HCT116 (cell line): ENCODE measurements around the gene SMAP2. TPM values are rescaled to one million over a fixed set of nuclear protein-coding genes. Genes with fewer than 3 reads are reported as not detected.

Experiments
- ATAC-seq: fragments of 200-7000 bp; cut with Tn5 transposase; 2 replicates; pipeline ENCODE4 v1.9.1; 2020; ENCODE audit warnings: mild to moderate bottlenecking, moderate library complexity
- BruUV-seq: library from RNA; stranded (reverse); fragments of 400-500 nt; replicated peaks from 2 replicates; lab custom pipeline; 2021; lab: Mats Ljungman, UMichigan
- CTCF ChIA-PET: fragments of 300-600 bp; sonication (Branson Sonifier 250); formaldehyde crosslinking; loops from one replicate; lab custom pipeline; 2021; ENCODE audit warnings: antibody characterized with exemption; lab: Charles Lee
- POLR2A ChIA-PET: fragments of 300-600, 350-600 bp; sonication (Branson Sonifier 250); formaldehyde crosslinking; loops from one replicate; lab custom pipeline; 2021; ENCODE audit warnings: antibody characterized with exemption; lab: Charles Lee
- RAD21 ChIA-PET, 2 experiments: fragments of 300-600 bp; sonication (Branson Sonifier 250); formaldehyde crosslinking; loops; one replicate each; lab custom pipeline; 2023; ENCODE audit warnings: low total read pairs in 2 of 2; ENCODE audit not compliant: uncharacterized antibody in 2 of 2, unreplicated experiment in 2 of 2, low non-redundant PET in 1 of 2; lab: Charles Lee
- DNase-seq: peaks from one replicate; pipeline ENCODE4 v3.0.0-alpha.2; 2010; ENCODE audit warnings: low read depth, low spot score
- H2AFZ ChIP-seq: fragments of 200-600 bp; shearing (Covaris generic), sonication (generic); 2 replicates; pipeline ENCODE4 v1.6.1; 2017; ENCODE audit warnings: low read depth, mixed run types, mixed read lengths, antibody characterized with exemption, low read length; ENCODE audit not compliant: poor library complexity, severe bottlenecking
- H3K27ac ChIP-seq: 2 replicates; pipeline ENCODE4 v1.5.1; 2012; ENCODE audit warnings: low read depth, low read length
- H3K27me3 ChIP-seq: fragments of 200-600 bp; sonication (generic); 2 replicates; pipeline ENCODE4 v1.6.1; 2016; ENCODE audit warnings: mixed run types, low read length, mixed read lengths; ENCODE audit not compliant: insufficient read depth
- H3K36me3 ChIP-seq, 2 experiments: fragments of 200-500 bp in 1 of 2; fragments of 200-600 bp in 1 of 2; sonication (Bioruptor generic) in 1 of 2; sonication (generic) in 1 of 2; 2 replicates each; pipeline versions ENCODE4 v1.5.1 to v1.6.1; 2014 to 2016; ENCODE audit warnings: low read length in 2 of 2, inconsistent platforms in 1 of 2, mixed read lengths in 1 of 2, mixed run types in 1 of 2; ENCODE audit not compliant: insufficient read depth in 2 of 2, control insufficient read depth in 1 of 2
- H3K4me1 ChIP-seq, 2 experiments: fragments of 200-600 bp in 1 of 2; sonication (generic) in 1 of 2; 2 replicates each; pipeline versions ENCODE4 v1.5.1 to v1.6.1; 2012 to 2017; ENCODE audit warnings: low read length in 2 of 2, inconsistent platforms in 1 of 2, mild to moderate bottlenecking in 1 of 2, mixed read lengths in 1 of 2, mixed run types in 1 of 2, moderate library complexity in 1 of 2; ENCODE audit not compliant: insufficient read depth in 2 of 2, control insufficient read depth in 1 of 2
- H3K4me2 ChIP-seq: fragments of 200-600 bp; sonication (generic); 2 replicates; pipeline ENCODE4 v1.6.1; 2017; ENCODE audit warnings: mixed run types, low read length, mixed read lengths
- H3K4me3 ChIP-seq, 2 experiments: fragments of 200-600 bp in 1 of 2; sonication (generic) in 1 of 2; replicated peaks in 1 of 2; 2 replicates each; pipeline ENCODE4 v1.5.1; 2011 to 2016; ENCODE audit warnings: low read length in 2 of 2, control low read depth in 1 of 2, low read depth in 1 of 2, mild to moderate bottlenecking in 1 of 2, mixed read lengths in 1 of 2, mixed run types in 1 of 2
- H3K79me2 ChIP-seq: fragments of 200-600 bp; sonication (generic); 2 replicates; pipeline ENCODE4 v1.6.1; 2017; ENCODE audit warnings: mild to moderate bottlenecking, mixed run types, low read length, moderate library complexity, mixed read lengths; ENCODE audit not compliant: insufficient read depth
- H3K9ac ChIP-seq: fragments of 200-600 bp; sonication (generic); 2 replicates; pipeline ENCODE4 v1.6.1; 2016; ENCODE audit warnings: low read length, mixed read lengths
- H3K9me2 ChIP-seq: fragments of 200-600 bp; sonication (generic), shearing (Covaris generic); 2 replicates; pipeline ENCODE4 v1.6.1; 2017; ENCODE audit warnings: mixed run types, mild to moderate bottlenecking, moderate library complexity; ENCODE audit not compliant: insufficient read depth
- H3K9me3 ChIP-seq, 2 experiments: fragments of 200-500 bp in 1 of 2; fragments of 200-600 bp in 1 of 2; sonication (Bioruptor generic) in 1 of 2; sonication (generic) in 1 of 2; 2 replicates each; pipeline ENCODE4 v1.6.1; 2014 to 2017; ENCODE audit warnings: low read length in 2 of 2, mixed read lengths in 2 of 2, inconsistent platforms in 1 of 2, low read depth in 1 of 2, mild to moderate bottlenecking in 1 of 2, mixed run types in 1 of 2, moderate library complexity in 1 of 2; ENCODE audit not compliant: control insufficient read depth in 1 of 2, insufficient read depth in 1 of 2
- H4K20me1 ChIP-seq: fragments of 200-600 bp; sonication (generic), shearing (Covaris generic); 2 replicates; pipeline ENCODE4 v1.6.1; 2017; ENCODE audit warnings: mixed run types, mild to moderate bottlenecking, moderate library complexity; ENCODE audit not compliant: insufficient read depth
- ATF3 ChIP-seq: IDR thresholded peaks from 2 replicates; pipeline ENCODE4 v1.6.1; 2012
- CBX3 ChIP-seq: IDR thresholded peaks from 2 replicates; pipeline ENCODE4 v1.6.1; 2012; ENCODE audit warnings: low read depth
- CEBPB ChIP-seq: IDR thresholded peaks from 2 replicates; pipeline ENCODE4 v1.6.1; 2012; ENCODE audit warnings: low read depth
- CTCF ChIP-seq, 3 experiments: fragments of 200-600 bp in 1 of 3; sonication (generic) in 1 of 3; IDR thresholded peaks in 2 of 3; conservative IDR thresholded peaks in 1 of 3; 2 replicates each; pipeline ENCODE4 v1.5.1; 2012 to 2017; ENCODE audit warnings: low read depth in 2 of 3, low read length in 2 of 3, antibody characterized with exemption in 1 of 3, borderline replicate concordance in 1 of 3, control low read depth in 1 of 3, mild to moderate bottlenecking in 1 of 3, mixed read lengths in 1 of 3, mixed run types in 1 of 3, moderate library complexity in 1 of 3; ENCODE audit not compliant: insufficient read depth in 1 of 3
- ELF1 ChIP-seq: IDR thresholded peaks from 2 replicates; pipeline ENCODE4 v1.6.1; 2012; ENCODE audit warnings: low read depth, borderline replicate concordance
- EZH2 ChIP-seq: fragments of 200-600 bp; sonication (generic); IDR thresholded peaks from 2 replicates; pipeline ENCODE4 v1.6.1; 2017; ENCODE audit warnings: antibody characterized with exemption, mixed run types
- EZH2phosphoT487 ChIP-seq: fragments of 200-600 bp; IDR thresholded peaks from 2 replicates; pipeline ENCODE4 v1.6.1; 2018; ENCODE audit warnings: antibody characterized with exemption, borderline replicate concordance
- FOSL1 ChIP-seq: IDR thresholded peaks from 2 replicates; pipeline ENCODE4 v1.6.1; 2012; ENCODE audit warnings: low read depth
- RAD21 ChIP-seq: IDR thresholded peaks from 2 replicates; pipeline ENCODE4 v1.6.1; 2012; ENCODE audit warnings: low read depth, mild to moderate bottlenecking
- REST ChIP-seq: IDR thresholded peaks from 2 replicates; pipeline ENCODE4 v1.6.1; 2012; ENCODE audit warnings: low read depth
- SIN3A ChIP-seq: IDR thresholded peaks from 2 replicates; pipeline ENCODE4 v1.6.1; 2012; ENCODE audit warnings: low read depth
- YY1 ChIP-seq: IDR thresholded peaks from 2 replicates; pipeline ENCODE4 v1.6.1; 2011; ENCODE audit warnings: low read length, low read depth, moderate library complexity, mild to moderate bottlenecking; ENCODE audit not compliant: insufficient replicate concordance; ENCODE audit errors: extremely low read depth
- ZNF274 ChIP-seq: fragments of 200-500 bp; sonication (Bioruptor generic); IDR thresholded peaks from 2 replicates; pipeline ENCODE4 v1.6.1; 2014; ENCODE audit warnings: mild to moderate bottlenecking, low read depth, low read length, inconsistent platforms
- intact Hi-C: fragments of 100-400 bp; cut with micrococcal nuclease; formaldehyde crosslinking; loops from 2 replicates; pipeline ENCODE4 v1.10.0; 2022
- total RNA-seq: library from RNA; stranded (reverse); gene quantifications from one replicate; pipeline ENCODE4 v1.2.1, GENCODE V29; 2021; ENCODE audit not compliant: unreplicated experiment

SMAP2 gene
- total RNA-seq, 1 experiment from 2014 or later, result 16.4 TPM

GRCh38 chr1:40357625-40358024 is 15.9 kb upstream of the SMAP2 start:
- no TSS peak for BruUV-seq
- H3K27me3 ChIP-seq, result no peaks in the 10 kb centered on the region
- no peaks in the 10 kb centered on the region for H3K4me1 ChIP-seq
- TF ChIP-seq REST (no peak), EZH2 (no peak), YY1 (no peak), CBX3 (peak; percentile 69; the same call in 1 of the 2 replicates)
- TF ChIP-seq, all 23 proteins: peak for 1
- Histone ChIP-seq H3K9me2 (no peaks in the 10 kb centered on the region), H4K20me1 (no peaks in the 10 kb centered on the region), H2AFZ (no peak overlapping the region), H3K79me2 (no peaks in the 10 kb centered on the region), H3K4me2 (no peak overlapping the region), H3K9ac (no peak overlapping the region), H3K27ac (no peak overlapping the region), H3K4me3 (no peak overlapping the region), H3K9me3 (no peaks in the 10 kb centered on the region; a peak in 1 of 4 replicates), H3K36me3 (no peaks in the 10 kb centered on the region)
- DNase-seq (no peak), ATAC-seq (no peak)
- intact Hi-C loops, result no loop called here
- POLR2A ChIA-PET, result no interaction called here
- RAD21 ChIA-PET, result no interaction called here
- CTCF ChIA-PET, result no interaction called here

GRCh38 chr1:40360631-40361030 is 12.9 kb upstream of the SMAP2 start:
- POLR2A ChIA-PET, result no interaction called here
- no peak for ATAC-seq
- intact Hi-C loops, result no loop called here
- no peak for DNase-seq
- Histone ChIP-seq H3K79me2 (no peaks in the 10 kb centered on the region), H3K27me3 (no peaks in the 10 kb centered on the region), H3K27ac (no peak overlapping the region), H3K4me2 (no peak overlapping the region), H3K36me3 (no peaks in the 10 kb centered on the region), H3K9ac (no peak overlapping the region), H2AFZ (no peak overlapping the region), H4K20me1 (no peaks in the 10 kb centered on the region), H3K4me1 (no peaks in the 10 kb centered on the region), H3K9me3 (no peaks in the 10 kb centered on the region; a peak in 1 of 4 replicates), H3K4me3 (no peak overlapping the region), H3K9me2 (no peaks in the 10 kb centered on the region)
- no TSS peak for BruUV-seq
- CTCF ChIA-PET, result no interaction called here
- RAD21 ChIA-PET, result no interaction called here
- TF ChIP-seq CBX3, result no peak
- TF ChIP-seq CEBPB, result no peak
- TF ChIP-seq ZNF274, result no peak
- TF ChIP-seq EZH2phosphoT487, result no peak
- no peak for TF ChIP-seq FOSL1
- no peak for TF ChIP-seq ELF1
- no peak for TF ChIP-seq ATF3
- TF ChIP-seq SIN3A, result no peak
- no peak for TF ChIP-seq CTCF (IDR thresholded peaks at IDR 0.05 in 2 of 3, conservative IDR thresholded peaks at IDR 0.05 in 1 of 3; ENCODE audit: borderline replicate concordance in 1 of 3, insufficient read depth in 1 of 3, low read depth in 2 of 3, low read length in 2 of 3)
- no peak for TF ChIP-seq RAD21
